ENCODE results near the gene ZNF133.

DNA sequence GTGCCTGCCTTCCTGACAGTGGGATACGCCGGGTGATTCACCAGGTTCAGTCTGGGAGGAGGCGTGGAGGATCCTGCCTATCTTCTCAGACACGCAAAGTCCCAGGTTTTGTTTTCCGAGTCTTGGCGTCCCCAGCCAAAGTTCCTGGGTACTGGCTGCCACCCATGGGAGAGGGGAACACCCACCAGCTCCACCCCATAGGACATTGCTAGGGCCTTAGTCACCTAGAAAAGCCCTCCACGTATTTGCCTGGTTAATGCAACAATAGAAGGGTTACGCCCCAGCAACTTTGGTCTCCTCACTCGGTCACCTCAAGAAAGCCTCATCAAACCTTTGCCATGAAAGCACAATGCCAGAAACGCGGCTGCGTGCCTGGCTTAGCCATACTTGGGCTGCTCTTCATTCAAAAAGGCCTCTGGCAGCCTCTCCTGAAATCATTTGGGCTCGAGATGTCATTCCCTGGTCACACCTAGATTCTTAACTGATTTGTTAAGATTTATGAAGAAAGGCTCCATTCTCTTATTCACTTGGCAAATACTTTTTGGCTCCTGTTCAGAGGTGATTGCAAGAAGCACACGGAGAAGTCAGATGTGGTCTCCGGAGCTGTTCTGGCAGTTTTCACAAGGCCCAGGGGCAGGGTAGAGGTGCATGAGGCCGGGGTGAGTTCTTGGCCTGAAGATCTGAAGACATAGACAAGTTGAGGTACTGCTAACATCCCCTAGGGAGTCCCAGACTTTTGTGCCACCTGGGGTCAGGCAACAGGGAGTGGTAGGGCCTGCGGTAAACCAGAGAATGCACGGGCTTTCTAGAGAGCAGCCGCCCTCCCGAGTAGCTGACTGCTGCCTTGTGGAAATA is 35.5 kb upstream of the ZNF133 start:
- TF ChIP-seq, protein P1, sequence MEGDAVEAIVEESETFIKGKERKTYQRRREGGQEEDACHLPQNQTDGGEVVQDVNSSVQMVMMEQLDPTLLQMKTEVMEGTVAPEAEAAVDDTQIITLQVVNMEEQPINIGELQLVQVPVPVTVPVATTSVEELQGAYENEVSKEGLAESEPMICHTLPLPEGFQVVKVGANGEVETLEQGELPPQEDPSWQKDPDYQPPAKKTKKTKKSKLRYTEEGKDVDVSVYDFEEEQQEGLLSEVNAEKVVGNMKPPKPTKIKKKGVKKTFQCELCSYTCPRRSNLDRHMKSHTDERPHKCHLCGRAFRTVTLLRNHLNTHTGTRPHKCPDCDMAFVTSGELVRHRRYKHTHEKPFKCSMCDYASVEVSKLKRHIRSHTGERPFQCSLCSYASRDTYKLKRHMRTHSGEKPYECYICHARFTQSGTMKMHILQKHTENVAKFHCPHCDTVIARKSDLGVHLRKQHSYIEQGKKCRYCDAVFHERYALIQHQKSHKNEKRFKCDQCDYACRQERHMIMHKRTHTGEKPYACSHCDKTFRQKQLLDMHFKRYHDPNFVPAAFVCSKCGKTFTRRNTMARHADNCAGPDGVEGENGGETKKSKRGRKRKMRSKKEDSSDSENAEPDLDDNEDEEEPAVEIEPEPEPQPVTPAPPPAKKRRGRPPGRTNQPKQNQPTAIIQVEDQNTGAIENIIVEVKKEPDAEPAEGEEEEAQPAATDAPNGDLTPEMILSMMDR (IDR thresholded peaks at IDR 0.05; ENCODE audit: insufficient read depth, low read length, poor library complexity, severe bottlenecking): no peak
- no peak for TF ChIP-seq EZH2phosphoT487 (conservative IDR thresholded peaks at IDR 0.05; ENCODE audit: low read length)
